ENCODE measurements around the gene ELOVL7. TPM values are rescaled to one million over a fixed set of nuclear protein-coding genes. Genes with fewer than 3 reads are reported as not detected.

Gene ELOVL7
- total RNA-seq, 6 experiments from 2014 or later: 0.07 to 0.17 TPM; not detected in 4

DNA sequence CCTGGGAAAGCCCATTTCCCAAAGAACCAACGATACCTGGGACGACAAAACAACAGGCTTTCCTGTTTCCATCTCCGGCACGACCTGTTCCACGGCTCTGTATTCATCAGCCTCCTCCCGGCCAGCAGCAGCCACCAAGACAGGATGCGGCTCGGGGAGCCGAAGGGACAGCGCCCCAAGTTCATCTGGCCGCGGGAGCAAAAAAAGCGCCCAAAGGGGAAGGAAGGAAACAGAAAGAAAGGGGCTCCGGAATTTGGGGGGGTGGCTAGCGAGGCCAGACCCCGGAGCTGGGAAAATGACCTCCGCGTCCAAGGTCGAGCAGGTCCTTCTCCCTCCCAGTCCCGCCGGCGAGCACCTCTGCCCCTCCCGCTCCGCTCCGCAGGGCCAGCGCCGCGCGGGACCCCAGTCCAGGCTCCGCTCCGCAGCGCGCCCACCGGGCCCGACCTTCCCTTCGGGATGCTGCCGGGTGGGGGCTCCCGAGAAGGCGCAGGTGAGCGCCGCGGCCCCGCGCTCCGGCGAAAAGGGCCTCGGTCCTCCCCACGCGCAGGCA, 608 bp downstream of the ELOVL7 start:
- peaks cover 14% of the 10 kb centered on the region for H3K4me1 Mint-ChIP-seq (ENCODE audit: low read depth)
- H3K27ac Mint-ChIP-seq: no peak overlapping the region
- no peaks in the 10 kb centered on the region for H3K9me3 Mint-ChIP-seq
- H3K4me3 Mint-ChIP-seq: peak overlapping the region; percentile 86
- no peaks in the 10 kb centered on the region for H3K36me3 Mint-ChIP-seq (ENCODE audit: low read depth)
- H3K27me3 Mint-ChIP-seq (ENCODE audit: insufficient read depth): peaks cover 32% of the 10 kb centered on the region
- no peak for DNase-seq
- TF ChIP-seq, protein P1, sequence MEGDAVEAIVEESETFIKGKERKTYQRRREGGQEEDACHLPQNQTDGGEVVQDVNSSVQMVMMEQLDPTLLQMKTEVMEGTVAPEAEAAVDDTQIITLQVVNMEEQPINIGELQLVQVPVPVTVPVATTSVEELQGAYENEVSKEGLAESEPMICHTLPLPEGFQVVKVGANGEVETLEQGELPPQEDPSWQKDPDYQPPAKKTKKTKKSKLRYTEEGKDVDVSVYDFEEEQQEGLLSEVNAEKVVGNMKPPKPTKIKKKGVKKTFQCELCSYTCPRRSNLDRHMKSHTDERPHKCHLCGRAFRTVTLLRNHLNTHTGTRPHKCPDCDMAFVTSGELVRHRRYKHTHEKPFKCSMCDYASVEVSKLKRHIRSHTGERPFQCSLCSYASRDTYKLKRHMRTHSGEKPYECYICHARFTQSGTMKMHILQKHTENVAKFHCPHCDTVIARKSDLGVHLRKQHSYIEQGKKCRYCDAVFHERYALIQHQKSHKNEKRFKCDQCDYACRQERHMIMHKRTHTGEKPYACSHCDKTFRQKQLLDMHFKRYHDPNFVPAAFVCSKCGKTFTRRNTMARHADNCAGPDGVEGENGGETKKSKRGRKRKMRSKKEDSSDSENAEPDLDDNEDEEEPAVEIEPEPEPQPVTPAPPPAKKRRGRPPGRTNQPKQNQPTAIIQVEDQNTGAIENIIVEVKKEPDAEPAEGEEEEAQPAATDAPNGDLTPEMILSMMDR (IDR thresholded peaks at IDR 0.05): no peak

DNA sequence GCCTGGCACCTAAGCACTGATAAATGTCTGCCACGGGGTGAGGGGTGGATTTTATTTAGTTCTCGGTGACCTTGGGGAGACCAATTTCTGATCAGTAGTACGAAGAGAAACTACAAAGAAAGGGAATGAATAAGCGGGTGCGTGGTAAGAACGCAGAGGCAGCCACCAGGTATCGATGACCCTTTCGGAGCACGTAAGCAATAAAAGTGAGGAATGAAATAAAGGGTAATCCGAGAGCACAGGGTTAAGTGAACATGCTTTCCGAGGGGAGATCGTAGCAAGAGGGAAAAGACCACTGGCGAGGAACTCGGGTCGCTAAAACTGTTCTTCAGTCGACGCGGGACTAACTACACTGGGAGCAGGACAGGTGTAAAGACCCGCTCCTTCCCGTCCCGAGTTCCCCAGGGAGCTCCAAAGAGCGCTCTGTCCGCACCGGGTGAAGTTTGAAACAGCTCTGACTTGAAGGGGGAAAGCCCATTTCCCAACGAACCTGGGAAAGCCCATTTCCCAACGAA, 1.1 kb downstream of the ELOVL7 start:
- Mint-ChIP-seq H3K9me3 (no peaks in the 10 kb centered on the region), H3K4me1 (ENCODE audit: low read depth) (peaks cover 14% of the 10 kb centered on the region), H3K4me3 (peak overlapping the region; percentile 86), H3K27ac (no peak overlapping the region), H3K36me3 (ENCODE audit: low read depth) (no peaks in the 10 kb centered on the region), H3K27me3 (ENCODE audit: insufficient read depth) (peaks cover 35% of the 10 kb centered on the region)
- TF ChIP-seq, protein P1 (IDR thresholded peaks at IDR 0.05): no peak
- no peak for DNase-seq

DNA sequence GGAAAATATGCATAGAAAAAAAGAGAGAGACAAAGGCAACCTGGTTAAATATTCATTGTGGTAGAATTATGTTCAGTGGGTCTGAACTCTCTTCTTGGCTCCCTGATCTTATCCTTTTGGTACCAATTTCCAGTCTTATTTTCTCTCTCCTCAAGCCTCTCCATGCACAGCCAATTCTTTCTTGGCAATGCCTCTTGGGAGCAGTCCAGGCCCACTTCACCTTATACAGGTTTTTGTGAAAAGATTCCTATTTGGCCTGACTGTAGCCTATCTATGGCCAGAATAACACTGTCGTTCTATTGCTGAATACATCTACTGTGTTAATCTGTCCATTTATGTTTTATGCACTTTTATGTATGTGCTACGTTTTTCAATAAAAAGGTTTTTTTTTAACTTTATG, 2.7 kb downstream of the ELOVL7 start:
- no peak overlapping the region for H3K4me3 Mint-ChIP-seq
- H3K36me3 Mint-ChIP-seq (ENCODE audit: low read depth): no peaks in the 10 kb centered on the region
- H3K9me3 Mint-ChIP-seq: no peaks in the 10 kb centered on the region
- no peak for DNase-seq
- H3K27ac Mint-ChIP-seq: no peak overlapping the region
- TF ChIP-seq, protein P1 (IDR thresholded peaks at IDR 0.05): no peak
- peaks cover 14% of the 10 kb centered on the region for H3K4me1 Mint-ChIP-seq (ENCODE audit: low read depth)
- peaks cover 29% of the 10 kb centered on the region for H3K27me3 Mint-ChIP-seq (ENCODE audit: insufficient read depth)

DNA sequence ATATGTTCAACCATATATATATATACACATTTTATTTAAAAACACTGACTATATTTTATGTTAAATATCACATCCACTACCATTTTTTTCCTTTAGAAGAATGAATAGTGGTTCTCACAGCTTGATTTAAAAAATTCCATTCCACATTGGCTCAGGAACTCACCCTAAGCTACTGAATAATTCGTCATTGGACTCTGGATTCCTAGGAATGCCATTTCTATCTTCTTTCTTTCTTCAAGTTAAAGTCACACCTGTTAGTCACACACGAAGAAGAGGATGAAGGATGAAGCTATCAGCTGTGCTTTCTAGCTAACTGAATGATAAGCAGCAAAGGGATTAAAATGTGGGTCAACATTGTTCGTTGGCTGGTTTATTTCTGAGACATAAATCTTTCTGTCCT, 7.9 kb downstream of the ELOVL7 start:
- DNase-seq: no peak
- TF ChIP-seq, protein P1 (IDR thresholded peaks at IDR 0.05): no peak
- Mint-ChIP-seq H3K36me3 (ENCODE audit: low read depth) (no peaks in the 10 kb centered on the region), H3K27ac (no peak overlapping the region), H3K4me1 (ENCODE audit: low read depth) (peaks cover 5% of the 10 kb centered on the region; the same call in 1 of the 2 replicates), H3K27me3 (ENCODE audit: insufficient read depth) (peaks cover 8% of the 10 kb centered on the region), H3K9me3 (no peaks in the 10 kb centered on the region), H3K4me3 (no peak overlapping the region)

DNA sequence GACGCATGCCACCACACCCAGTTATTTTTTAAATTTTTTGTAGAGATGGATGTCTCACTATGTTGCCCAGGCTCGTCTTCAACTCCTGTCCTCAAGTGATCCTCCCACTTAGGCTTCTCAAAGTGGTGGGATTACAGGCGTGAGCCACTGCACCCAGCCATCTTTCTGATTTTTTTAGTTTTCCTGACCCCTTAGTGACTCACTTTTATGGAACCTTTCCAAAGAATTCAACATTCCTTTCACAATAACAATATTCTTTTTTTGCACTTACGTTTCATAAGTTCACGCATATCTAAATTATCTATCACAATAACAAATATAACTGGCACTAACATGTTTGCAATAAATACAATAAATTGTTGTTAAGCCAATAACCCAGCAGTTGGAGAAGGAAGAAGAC, 8.5 kb downstream of the ELOVL7 start:
- H3K4me1 Mint-ChIP-seq (ENCODE audit: low read depth): peaks cover 5% of the 10 kb centered on the region; the same call in 1 of the 2 replicates
- no peaks in the 10 kb centered on the region for H3K36me3 Mint-ChIP-seq (ENCODE audit: low read depth)
- no peak for DNase-seq
- no peaks in the 10 kb centered on the region for H3K9me3 Mint-ChIP-seq
- no peak overlapping the region for H3K27ac Mint-ChIP-seq
- peaks cover 8% of the 10 kb centered on the region for H3K27me3 Mint-ChIP-seq (ENCODE audit: insufficient read depth)
- H3K4me3 Mint-ChIP-seq: no peak overlapping the region
- TF ChIP-seq, protein P1 (IDR thresholded peaks at IDR 0.05): no peak
